Measurements from ENCODE around the gene SEC14L1.
A peak's percentile ranks its signal among the peaks of the same experiment; 100 is the strongest.

SEC14L1 gene

DNA sequence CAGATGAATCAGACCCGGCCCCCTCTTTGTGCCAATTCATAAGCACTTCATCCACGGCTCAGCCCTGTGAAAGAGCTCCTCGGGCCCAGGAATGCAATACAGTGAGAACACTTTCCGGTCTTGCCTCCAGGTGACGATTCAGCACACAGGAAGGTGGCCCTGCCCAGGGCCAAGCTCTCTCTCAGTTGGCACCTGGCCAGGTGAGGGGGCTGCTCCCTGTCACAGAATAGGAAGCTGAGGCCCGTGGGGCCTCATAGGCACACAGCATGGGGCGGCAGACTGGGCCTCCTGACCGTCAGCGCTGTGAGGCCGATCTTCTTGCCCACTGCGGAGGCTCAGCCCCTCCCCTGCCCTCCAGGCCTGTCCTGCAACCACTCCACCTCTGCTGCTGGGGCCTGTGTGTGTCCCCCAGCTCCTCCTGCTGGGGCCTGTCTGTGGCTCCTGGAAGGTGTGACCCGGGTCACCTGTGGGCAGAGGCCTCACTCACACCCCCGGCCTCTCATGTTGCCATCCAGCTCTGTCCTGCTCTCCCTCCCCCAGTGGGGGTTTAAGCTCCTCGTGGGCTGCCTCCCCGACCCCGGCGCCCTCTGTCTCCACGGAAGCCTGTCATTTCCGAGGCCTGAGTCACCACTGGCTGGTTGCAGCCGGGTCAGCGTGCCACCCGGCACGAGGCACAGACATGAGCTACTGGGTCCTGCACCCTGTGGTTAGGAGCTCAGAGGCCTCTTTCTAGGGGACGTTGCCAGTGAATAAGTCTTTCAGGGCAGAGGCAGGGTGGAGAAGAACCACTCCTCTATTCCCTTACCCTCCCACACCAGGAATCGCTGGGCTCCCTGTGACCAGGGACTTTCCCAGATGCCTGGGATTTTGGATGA lies 114.4 kb downstream of the SEC14L1 start:
- TF ChIP-seq ZBTB7A (IDR thresholded peaks at IDR 0.05; ENCODE audit: low read depth): 0 out of 2 replicates have a peak, but pooled peaks have one; percentile 73
- TF ChIP-seq TAF1 (IDR thresholded peaks at IDR 0.05; ENCODE audit: low read depth): peak; percentile 27; the same call in 1 of the 2 replicates
- TF ChIP-seq, protein P1, sequence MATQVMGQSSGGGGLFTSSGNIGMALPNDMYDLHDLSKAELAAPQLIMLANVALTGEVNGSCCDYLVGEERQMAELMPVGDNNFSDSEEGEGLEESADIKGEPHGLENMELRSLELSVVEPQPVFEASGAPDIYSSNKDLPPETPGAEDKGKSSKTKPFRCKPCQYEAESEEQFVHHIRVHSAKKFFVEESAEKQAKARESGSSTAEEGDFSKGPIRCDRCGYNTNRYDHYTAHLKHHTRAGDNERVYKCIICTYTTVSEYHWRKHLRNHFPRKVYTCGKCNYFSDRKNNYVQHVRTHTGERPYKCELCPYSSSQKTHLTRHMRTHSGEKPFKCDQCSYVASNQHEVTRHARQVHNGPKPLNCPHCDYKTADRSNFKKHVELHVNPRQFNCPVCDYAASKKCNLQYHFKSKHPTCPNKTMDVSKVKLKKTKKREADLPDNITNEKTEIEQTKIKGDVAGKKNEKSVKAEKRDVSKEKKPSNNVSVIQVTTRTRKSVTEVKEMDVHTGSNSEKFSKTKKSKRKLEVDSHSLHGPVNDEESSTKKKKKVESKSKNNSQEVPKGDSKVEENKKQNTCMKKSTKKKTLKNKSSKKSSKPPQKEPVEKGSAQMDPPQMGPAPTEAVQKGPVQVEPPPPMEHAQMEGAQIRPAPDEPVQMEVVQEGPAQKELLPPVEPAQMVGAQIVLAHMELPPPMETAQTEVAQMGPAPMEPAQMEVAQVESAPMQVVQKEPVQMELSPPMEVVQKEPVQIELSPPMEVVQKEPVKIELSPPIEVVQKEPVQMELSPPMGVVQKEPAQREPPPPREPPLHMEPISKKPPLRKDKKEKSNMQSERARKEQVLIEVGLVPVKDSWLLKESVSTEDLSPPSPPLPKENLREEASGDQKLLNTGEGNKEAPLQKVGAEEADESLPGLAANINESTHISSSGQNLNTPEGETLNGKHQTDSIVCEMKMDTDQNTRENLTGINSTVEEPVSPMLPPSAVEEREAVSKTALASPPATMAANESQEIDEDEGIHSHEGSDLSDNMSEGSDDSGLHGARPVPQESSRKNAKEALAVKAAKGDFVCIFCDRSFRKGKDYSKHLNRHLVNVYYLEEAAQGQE (IDR thresholded peaks at IDR 0.05; ENCODE audit: low read depth): no peak
- TF ChIP-seq YY1 (IDR thresholded peaks at IDR 0.05; ENCODE audit: low read depth): no peak
- peak; percentile 74 for TF ChIP-seq TCF12 (IDR thresholded peaks at IDR 0.05; ENCODE audit: low read depth)
- peak; percentile 96 for TF ChIP-seq NFIC (IDR thresholded peaks at IDR 0.05)
- peak; percentile 5; the same call in 1 of the 2 replicates for TF ChIP-seq RAD21 (IDR thresholded peaks at IDR 0.05; ENCODE audit: low read depth)
- TF ChIP-seq FOXM1 (IDR thresholded peaks at IDR 0.05; ENCODE audit: borderline replicate concordance, low read depth): no peak
- TF ChIP-seq EGR1 (IDR thresholded peaks at IDR 0.05): no peak; the same call in 1 of the 2 replicates
- TF ChIP-seq MAX (IDR thresholded peaks at IDR 0.05): peak; percentile 98
- 0 out of 2 replicates have a peak, but pooled peaks have one; percentile 7 for TF ChIP-seq CREB1 (IDR thresholded peaks at IDR 0.05; ENCODE audit: low read depth)
- TF ChIP-seq EP300 (IDR thresholded peaks at IDR 0.05; ENCODE audit: borderline replicate concordance): peak; percentile 62; the same call in 1 of the 2 replicates
- TF ChIP-seq, protein P2, sequence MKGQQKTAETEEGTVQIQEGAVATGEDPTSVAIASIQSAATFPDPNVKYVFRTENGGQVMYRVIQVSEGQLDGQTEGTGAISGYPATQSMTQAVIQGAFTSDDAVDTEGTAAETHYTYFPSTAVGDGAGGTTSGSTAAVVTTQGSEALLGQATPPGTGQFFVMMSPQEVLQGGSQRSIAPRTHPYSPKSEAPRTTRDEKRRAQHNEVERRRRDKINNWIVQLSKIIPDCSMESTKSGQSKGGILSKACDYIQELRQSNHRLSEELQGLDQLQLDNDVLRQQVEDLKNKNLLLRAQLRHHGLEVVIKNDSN (IDR thresholded peaks at IDR 0.05): 0 out of 2 replicates have a peak, but pooled peaks have one; percentile 20
- TF ChIP-seq TEAD4 (IDR thresholded peaks at IDR 0.05): peak; percentile 84

- TF ChIP-seq YY1 (IDR thresholded peaks at IDR 0.05; ENCODE audit: low read depth) (no peak), NFIC (IDR thresholded peaks at IDR 0.05) (no peak), MAX (IDR thresholded peaks at IDR 0.05) (no peak), EP300 (IDR thresholded peaks at IDR 0.05; ENCODE audit: borderline replicate concordance) (no peak), TCF12 (IDR thresholded peaks at IDR 0.05; ENCODE audit: low read depth) (no peak), EGR1 (IDR thresholded peaks at IDR 0.05) (no peak), TEAD4 (IDR thresholded peaks at IDR 0.05) (no peak), TAF1 (IDR thresholded peaks at IDR 0.05; ENCODE audit: low read depth) (no peak), CREB1 (IDR thresholded peaks at IDR 0.05; ENCODE audit: low read depth) (no peak), FOXM1 (IDR thresholded peaks at IDR 0.05; ENCODE audit: borderline replicate concordance, low read depth) (no peak), RAD21 (IDR thresholded peaks at IDR 0.05; ENCODE audit: low read depth) (no peak), ZBTB7A (IDR thresholded peaks at IDR 0.05; ENCODE audit: low read depth) (no peak)
- TF ChIP-seq, protein P2 (IDR thresholded peaks at IDR 0.05): no peak
- TF ChIP-seq, protein P1 (IDR thresholded peaks at IDR 0.05; ENCODE audit: low read depth): no peak
Observed at GRCh38 chr17:77256710-77257109, 115.9 kb downstream of the SEC14L1 start.

DNA sequence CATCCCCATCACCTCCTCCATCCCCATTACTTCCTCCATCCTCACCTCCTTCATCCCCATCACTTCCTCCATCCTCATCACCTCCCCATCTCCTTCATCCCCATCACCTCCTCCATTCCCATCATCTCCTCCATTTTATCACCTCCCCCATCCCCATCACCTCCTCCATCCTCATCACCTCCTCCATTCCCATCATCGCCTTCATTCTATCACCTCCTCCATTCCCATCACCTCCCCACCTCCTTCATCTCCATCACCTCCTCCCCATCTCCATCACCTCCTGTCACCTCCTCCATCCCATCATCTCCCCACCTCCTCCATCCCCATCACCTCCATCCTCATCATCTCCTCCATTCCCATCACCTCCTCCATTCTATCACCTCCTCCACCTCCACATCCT lies 116.4 kb downstream of the SEC14L1 start:
- TF ChIP-seq CREB1 (IDR thresholded peaks at IDR 0.05; ENCODE audit: low read depth) (no peak), EGR1 (IDR thresholded peaks at IDR 0.05) (no peak), TAF1 (IDR thresholded peaks at IDR 0.05; ENCODE audit: low read depth) (no peak), MAX (IDR thresholded peaks at IDR 0.05) (no peak)

DNA sequence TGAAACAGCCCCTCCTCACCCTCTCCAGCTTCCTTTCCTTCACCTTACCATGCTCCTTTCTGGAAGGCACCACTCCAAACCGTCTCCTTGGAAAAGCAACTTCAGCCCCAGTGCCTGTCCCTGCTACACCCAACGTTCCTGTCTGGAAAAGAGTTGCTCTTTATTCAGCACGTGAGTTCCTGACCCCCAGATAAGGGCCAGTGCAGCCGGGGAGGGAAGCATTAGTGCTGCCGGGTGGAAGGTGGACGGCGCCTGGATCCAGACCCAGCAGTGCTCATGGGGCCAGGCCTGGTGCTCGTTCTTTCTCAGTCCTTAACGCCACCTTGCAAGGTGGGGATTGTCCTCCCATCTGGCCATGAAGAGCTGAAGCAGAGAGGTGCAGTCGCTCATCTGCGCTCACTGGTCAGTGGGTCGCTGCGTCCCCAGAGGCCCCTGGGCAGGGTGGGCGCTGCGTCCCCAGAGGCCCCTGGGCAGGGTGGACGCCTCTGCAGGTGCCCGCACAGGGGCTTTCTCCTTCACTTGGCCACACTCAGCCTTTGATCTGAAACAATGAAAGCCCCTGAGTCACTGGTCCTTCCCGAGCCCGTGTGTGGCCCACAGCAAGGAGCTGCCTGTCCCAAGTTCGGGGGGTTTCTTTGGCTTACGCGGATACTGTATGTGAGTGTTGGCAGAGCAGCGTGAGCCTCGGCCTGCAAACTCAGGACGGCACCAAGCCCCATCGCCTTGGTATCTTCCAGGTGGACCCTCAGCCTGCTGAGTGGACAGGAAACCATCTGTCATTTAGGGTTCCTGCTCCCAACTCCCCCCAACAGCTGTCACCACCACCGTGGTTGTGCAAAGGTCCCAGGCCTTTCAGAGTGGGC lies 117.1 kb downstream of the SEC14L1 start:
- TF ChIP-seq TAF1 (IDR thresholded peaks at IDR 0.05; ENCODE audit: low read depth) (no peak), RAD21 (IDR thresholded peaks at IDR 0.05; ENCODE audit: low read depth) (no peak), ZBTB7A (IDR thresholded peaks at IDR 0.05; ENCODE audit: low read depth) (no peak), EP300 (IDR thresholded peaks at IDR 0.05; ENCODE audit: borderline replicate concordance) (no peak), CREB1 (IDR thresholded peaks at IDR 0.05; ENCODE audit: low read depth) (no peak), NFIC (IDR thresholded peaks at IDR 0.05) (no peak), TCF12 (IDR thresholded peaks at IDR 0.05; ENCODE audit: low read depth) (no peak), CEBPB (IDR thresholded peaks at IDR 0.05) (no peak), MAX (IDR thresholded peaks at IDR 0.05) (no peak), TEAD4 (IDR thresholded peaks at IDR 0.05) (no peak), EGR1 (IDR thresholded peaks at IDR 0.05) (no peak)
- TF ChIP-seq, protein P2 (IDR thresholded peaks at IDR 0.05): no peak
- TF ChIP-seq, protein P1 (IDR thresholded peaks at IDR 0.05; ENCODE audit: low read depth): no peak

Data from Ishikawa (cell line).